GM19099 (cell line): Measurements from ENCODE around the gene ZNF469.

Experiments used
- POLR2A ChIP-seq: IDR thresholded peaks from 3 replicates; pipeline ENCODE4 v1.6.1; 2011; ENCODE audit warnings: low read depth; ENCODE audit not compliant: insufficient read length; ENCODE audit errors: extremely low read depth

Gene ZNF469

DNA sequence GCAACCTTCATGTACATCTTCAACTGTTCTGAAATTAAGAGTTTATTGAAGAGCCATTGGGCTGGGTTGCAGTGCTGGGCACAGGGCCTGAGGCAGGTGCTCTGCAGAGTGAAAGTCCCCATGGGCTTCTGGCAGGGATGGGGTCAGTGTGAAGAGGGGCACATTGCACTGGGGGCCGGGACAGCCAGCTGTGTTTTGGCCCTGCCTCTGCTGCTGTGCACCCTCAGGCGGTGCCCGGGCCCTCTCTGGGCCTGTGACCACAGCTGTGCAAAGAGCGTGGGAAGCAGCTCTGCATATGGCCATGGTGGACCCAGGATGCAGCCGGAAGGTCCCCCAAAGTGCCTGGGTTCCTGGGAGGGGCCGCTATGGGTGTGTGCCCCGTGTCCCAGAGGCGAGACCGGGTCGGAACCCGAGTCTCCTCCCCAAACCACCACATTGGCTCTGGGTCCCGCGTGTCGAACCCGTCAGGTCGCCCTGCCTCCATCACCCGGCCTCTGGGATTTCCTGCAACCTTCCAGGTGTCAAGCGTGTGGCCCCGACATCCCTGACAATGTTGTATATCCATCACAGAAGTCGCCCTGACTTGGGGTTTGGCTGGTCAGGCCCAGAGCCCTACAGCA, 38.2 kb upstream of the ZNF469 start:
- TF ChIP-seq POLR2A, result no peak

DNA sequence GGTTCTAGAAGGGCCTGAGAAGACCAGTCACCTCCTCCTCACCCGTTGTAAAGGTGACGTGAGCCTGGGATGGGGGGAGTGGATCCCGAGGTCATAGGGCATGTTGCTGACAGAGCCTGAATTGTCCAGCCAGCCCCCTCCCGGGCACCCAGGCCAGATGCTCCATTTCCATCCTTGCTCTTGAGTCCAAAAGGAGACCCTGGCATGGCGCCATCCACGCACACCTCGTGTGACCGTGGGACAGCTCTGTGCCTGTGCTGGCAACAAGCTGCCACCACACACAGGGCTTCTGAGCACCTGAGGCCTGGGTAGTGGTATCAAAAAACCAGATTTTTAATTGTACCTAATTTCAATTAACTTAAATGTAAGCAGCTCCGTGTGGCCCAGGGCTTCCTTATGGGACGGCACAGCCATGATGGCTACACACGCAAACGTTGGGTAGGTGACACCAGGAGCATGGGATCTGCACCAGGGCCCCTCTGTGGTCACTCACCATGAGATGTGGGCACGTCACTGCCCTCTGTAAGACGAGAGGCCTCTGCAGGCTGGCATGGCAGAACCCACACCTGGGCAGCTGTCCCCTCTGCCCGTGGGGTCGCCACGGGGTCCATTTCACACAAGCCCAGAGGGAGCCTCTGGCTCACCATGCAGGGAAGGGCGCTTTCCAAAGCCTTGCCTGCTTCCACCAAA, 37.6 kb upstream of the ZNF469 start:
- TF ChIP-seq POLR2A, result no peak

DNA sequence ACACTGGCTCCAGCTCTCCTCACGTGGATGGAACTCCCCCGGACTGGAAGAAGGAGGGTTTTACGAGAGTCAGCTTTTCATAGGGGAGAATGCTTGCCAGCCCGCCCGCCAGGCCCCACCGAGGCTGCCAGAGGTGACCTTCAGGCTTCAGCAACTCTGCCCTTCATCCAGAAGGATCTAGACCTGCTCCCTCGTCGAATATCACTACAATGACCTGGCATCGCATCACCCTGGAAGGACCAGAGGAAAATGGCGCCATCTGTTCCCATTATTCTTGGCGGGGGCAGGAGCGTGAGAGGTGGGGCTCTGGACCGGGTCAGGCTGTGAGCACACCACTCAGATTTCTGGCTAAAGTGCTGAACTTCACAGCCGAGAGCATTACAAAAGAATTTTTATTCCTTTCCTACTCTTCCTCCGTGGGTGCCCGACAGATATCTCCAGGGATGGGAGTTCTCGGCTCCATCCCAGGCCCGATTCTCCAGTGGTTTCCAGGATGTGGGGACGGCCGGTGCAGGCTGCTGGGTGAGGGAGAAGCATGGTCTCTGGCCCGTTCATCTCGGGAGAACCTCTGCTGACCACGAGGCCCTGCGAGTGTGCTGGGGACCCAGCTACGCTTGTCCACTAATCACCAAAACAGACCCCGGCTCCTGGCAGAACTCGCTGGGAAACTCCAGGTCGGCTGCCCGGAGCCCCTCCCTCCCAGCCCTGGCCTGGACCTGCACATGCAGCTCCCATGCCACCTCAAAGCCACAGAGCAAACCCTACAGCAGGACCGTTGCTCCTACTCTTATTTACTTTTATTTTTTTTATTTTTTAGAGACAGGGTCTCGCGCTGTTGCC, 36.8 kb upstream of the ZNF469 start:
- TF ChIP-seq POLR2A, result no peak

DNA sequence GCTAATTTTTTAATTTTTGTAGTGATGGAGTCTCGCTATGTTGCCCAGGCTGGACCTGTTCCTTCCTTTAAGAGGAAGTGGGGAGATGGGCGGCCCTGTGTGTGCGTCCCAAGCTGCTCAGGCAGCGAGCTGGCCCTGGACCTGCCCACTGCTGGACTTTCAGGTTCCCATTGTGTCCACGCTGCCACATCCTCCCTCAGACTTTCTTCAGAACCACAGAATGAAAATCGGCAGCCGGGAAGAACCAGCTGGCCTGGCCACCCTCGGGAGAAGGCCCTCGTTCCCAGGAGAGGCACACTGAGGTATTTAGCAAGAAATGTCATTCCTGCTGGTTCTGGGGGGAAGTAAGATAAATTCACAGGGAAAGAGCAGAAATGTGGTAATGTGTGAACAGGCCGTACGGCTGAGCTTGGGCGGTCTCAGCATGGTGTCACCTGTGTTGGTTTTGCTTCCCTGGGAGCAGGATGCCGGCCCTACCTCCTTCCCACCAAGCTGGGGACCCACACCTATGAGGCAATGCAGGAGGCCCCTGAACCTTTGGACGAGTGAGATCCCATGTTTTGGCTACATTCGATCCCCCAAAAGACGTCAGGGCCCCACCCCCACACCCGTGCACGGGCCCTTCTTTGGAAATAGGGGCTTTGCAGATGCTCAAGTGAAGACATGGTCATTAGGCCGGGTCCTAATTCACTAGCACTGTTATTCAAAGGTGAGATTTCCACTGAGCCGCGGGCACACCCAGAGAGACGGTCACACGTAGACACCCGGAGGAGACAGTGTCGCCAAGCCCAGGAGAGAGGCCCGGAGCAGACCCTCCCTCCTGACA, 35.9 kb upstream of the ZNF469 start:
- TF ChIP-seq POLR2A, result no peak

DNA sequence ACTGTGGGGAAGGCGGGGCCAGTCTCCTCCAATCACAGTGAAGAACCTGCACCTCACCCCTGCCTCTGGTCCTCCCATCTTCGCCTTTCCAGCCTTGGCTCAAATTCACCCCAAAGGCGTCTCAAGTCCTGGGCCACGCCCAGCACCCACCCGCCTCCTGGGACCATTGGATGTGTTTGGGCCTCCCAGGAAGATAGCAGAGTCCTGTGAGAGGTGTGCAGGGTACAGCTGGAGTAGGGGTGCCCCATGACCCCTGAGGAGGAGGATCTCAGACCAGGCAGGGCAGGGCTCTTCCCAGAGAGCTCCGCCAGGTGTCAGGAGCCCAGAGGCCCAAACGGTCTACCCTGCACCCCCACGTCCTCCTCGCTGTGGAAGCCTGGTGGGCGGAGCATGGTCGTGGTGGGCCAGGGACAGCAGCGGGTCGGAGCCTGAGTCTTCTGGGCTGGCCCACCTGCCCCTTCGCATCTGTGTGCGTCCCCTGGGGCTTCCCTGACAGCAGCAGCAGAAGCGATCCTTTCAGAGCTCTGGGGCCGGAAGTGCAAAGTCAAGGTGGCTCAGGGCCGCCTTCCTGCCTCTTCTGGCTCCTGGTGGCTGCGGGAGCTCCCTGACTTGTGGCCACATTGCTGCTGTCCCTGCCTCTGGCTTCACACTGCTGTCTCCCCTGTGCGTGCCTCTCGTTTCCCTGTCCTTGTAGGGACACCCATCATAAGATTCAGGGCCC, 34.9 kb upstream of the ZNF469 start:
- no peak for TF ChIP-seq POLR2A

DNA sequence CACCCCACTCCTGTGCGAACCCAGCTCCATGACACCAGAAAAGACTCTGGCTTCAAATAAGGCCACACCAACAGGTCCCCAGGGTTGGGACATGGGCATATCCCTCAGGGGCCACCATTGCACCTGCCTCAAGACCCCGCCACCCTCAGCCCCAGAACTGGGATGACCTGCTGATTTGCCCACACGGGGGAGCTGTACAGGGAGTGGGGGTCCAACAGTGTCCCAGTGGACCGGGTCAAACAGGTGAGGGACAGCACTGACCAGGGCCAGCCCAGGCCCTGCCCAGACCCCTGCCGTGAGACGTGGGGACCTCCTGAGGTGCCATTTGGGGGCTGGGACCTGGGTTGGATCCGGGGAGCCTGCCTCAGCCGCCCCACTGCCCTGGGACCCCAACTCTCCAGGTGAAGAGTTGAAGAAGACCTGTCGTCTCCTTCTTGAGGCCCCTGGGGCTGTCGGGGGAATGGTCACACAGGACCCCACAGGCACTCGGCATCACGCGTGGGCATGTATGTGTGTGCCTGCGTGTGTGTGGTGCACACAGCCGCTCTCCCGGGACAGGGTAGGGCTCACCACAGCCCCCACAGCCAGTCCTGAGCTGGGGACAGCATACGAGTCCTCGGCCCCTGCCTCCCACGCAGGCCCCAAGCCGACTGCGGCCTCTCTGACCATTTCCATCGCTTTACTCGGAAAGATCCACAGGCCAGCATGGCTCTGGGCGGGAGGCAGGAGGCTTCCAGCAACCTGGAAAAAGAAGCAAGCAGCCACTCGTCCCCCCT, 34.2 kb upstream of the ZNF469 start:
- no peak for TF ChIP-seq POLR2A

DNA sequence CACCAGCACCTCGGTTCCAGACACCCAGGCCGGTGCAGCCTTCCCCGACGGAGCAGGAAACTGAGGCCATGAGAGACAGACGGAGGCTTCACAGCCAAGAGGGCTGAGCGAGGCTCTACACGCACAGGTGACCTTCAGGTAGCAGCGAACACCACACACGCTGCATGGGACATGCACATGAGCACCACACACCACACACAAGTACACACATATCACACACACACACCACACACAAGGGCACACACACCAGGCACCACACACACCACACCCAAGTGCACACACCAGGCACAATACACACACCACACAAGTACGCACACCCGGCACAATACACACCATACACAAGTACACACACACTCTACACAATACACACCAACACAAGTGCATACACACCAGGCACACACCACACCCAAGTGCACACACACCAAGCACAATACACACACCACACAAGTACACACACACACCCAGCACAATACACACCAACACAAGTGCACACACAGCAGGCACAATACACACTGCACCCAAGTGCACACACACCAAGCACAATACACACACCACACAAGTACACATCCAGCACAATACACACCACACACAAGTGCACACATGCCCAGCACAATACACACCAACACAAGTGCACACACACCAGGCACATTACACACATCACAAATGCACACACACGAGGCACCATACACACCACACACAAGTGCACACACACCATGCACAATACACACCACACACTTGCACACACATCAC, 33.4 kb upstream of the ZNF469 start:
- no peak for TF ChIP-seq POLR2A

DNA sequence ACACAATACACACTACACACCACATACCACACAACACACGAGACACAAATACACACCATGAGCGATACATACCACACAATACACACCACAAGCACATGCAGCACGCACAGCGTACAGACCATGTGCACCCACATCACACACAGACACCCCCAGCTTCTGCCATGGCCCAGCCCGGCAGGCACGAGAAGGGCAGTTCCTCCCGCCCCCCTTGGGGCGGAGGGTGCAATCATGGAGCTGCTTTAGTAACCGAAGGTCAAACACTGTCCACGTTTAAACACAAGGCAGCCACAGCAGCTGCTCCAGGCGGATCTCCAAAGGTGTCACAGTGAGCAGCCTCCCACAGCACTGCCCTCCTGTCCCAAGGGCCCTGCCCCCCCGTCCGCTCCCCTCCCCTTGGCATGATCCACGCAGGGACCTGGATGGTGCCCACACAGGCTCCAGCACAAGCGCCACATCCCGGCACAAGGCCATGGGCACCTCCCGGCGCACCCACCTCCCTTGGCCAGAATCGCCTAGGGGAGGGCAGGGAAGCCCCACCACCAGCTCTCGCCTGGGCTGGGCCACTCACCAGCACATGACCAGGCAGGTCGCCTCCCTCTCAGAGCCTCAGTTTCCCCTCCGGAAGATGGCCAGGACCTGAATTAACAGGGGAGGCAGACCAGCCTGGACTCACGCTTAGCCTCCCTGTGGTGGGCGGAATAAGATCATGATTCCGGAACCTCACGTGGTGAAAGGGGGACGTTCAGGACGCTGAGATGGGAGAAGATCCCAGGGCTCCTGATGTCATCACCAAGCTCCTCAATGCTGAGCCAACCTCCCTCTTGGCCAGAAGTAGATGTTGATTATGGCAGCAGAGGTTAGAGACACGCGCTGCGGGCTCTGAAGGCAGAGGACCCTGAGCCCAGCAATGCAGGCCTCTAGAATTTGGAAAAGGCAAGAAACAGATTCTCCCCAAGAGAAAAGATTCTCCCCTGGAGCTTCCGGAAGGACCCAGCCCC, 32.6 kb upstream of the ZNF469 start:
- TF ChIP-seq POLR2A, result no peak

DNA sequence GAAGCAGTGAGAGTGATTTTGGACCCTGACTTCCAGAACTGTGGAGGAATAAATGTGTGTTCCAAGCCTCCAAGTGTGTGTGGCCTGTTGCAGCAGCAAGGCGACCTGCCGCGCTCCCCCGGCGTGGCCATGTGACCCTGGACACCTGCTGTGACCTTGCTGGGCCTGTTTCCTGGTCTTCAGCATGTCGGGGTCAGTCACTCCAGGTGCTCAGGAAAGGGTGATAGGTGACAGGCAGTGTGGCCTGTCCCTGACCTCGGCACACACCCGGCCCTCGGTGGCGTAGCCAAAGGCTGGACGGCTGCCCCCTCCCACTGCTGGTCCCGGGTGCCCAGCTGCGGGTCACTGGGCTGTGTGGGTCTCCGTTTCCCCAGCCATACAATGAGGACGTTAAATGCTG, 31.8 kb upstream of the ZNF469 start:
- TF ChIP-seq POLR2A, result no peak

DNA sequence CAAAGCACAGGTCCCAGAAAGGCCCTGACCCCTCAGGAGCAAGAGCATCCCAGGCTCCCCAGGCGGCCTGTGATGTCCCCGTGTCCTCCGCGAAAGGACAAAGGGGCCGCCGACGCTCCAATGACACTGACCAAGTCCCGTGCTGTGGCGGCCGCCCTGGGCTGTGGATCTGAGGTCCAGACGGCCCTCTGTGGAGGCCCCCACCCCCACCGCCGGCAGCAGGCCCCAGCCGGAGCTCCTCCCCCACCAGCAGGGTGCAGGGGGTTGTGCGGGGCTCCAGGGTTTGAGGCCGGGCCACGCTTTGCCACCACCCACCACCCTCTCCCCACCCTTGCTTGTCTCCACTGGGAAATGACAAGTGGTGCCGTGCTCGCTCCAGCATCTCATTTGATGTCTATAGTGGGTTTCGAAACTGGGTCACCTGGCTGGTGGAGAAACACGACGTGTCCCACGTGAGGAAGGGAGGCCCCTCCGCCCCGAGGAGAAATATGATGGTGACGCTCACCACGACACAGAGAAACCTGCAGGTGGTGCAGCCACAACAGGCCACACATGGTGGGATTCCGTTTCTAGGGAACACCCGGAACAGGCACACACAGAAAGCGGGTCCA, 31.2 kb upstream of the ZNF469 start:
- TF ChIP-seq POLR2A, result no peak
